ENCODE data around the gene PRCC.

Gene PRCC

GRCh38 chr1:156727492-156727891 lies 39.8 kb upstream of the PRCC start:
- CTCF ChIA-PET, result interaction anchor here (0.8 to 8.2 kb wide), 31 partner anchors 9 to 163 kb away, joined by 3 to 345 read pairs (median 16); partner anchors contain the start of genes BCAN, CRABP2, HAPLN2 and HDGF
- DNase-seq (ENCODE audit: extremely low spot score), result no peak
- POLR2A ChIA-PET, result interaction anchor here (1.6 to 2.0 kb wide), 2 partner anchors 13 to 132 kb away, joined by 6 to 11 read pairs; partner anchors contain the start of gene MRPL24
- TF ChIP-seq CTCF (IDR thresholded peaks at IDR 0.05; ENCODE audit: control extremely low read depth, extremely low read depth, low read depth, missing control alignments), result no peak

GRCh38 chr1:156727926-156728598 lies 39.3 kb upstream of the PRCC start, which contains the start of gene METTL25B:
Gene METTL25B (plus strand): TSS chr1:156728469. CDS start chr1:156729105, 636 bp downstream.
- POLR2A ChIA-PET, result interaction anchor here (0.5 to 2.0 kb wide), 6 partner anchors 12 to 132 kb away, joined by 4 to 11 read pairs (median 4); partner anchors contain the start of gene MRPL24
- CTCF ChIA-PET, result interaction anchor here (0.8 to 8.2 kb wide), 21 partner anchors 8 to 163 kb away, joined by 3 to 345 read pairs (median 18); partner anchors contain the start of genes CRABP2, HAPLN2, HDGF and INSRR
- peak; percentile 83 for DNase-seq (ENCODE audit: extremely low spot score)
- no peak for TF ChIP-seq CTCF (IDR thresholded peaks at IDR 0.05; ENCODE audit: control extremely low read depth, extremely low read depth, low read depth, missing control alignments)

- ChIA-PET POLR2A (interaction anchor here (0.5 to 2.0 kb wide), 7 partner anchors 11 to 131 kb away, joined by 3 to 11 read pairs (median 4); partner anchors contain the start of gene MRPL24), CTCF (interaction anchor here (1.1 to 8.2 kb wide), 17 partner anchors 8 to 162 kb away, joined by 3 to 345 read pairs (median 54); partner anchors contain the start of genes CRABP2, HDGF, INSRR and MRPL24)
- no peak for TF ChIP-seq CTCF (IDR thresholded peaks at IDR 0.05; ENCODE audit: control extremely low read depth, extremely low read depth, low read depth, missing control alignments)
- DNase-seq (ENCODE audit: extremely low spot score), result peak; percentile 94
Measured at GRCh38 chr1:156728599-156729462, 38.5 kb upstream of the PRCC start, which contains the start of gene ISG20L2. Gene ISG20L2 (minus strand): TSS chr1:156728766. CDS start chr1:156727652, 1,114 bp downstream.

- DNase-seq (ENCODE audit: extremely low spot score), result no peak
- CTCF ChIA-PET, result interaction anchor here (0.9 to 4.6 kb wide), 3 partner anchors 8 to 28 kb away, joined by 3 to 24 read pairs (median 3); partner anchors contain the start of gene CRABP2
- no peak for TF ChIP-seq CTCF (IDR thresholded peaks at IDR 0.05; ENCODE audit: control extremely low read depth, extremely low read depth, low read depth, missing control alignments)
- POLR2A ChIA-PET, result interaction anchor here (0.5 to 0.6 kb wide), 3 partner anchors 8 to 128 kb away, joined by 4 to 6 read pairs (median 5); no protein-coding TSS in a partner anchor
Measured at GRCh38 chr1:156733989-156734584, 33.2 kb upstream of the PRCC start.

- ChIA-PET POLR2A (no interaction called here), CTCF (interaction anchor here (1.5 to 5.3 kb wide), 2 partner anchors 11 to 49 kb away, joined by 5 to 64 read pairs; partner anchors contain the start of genes ISG20L2 and METTL25B)
- DNase-seq (ENCODE audit: extremely low spot score), result no peak
- no peak for TF ChIP-seq CTCF (IDR thresholded peaks at IDR 0.05; ENCODE audit: control extremely low read depth, extremely low read depth, low read depth, missing control alignments)
Measured at GRCh38 chr1:156738407-156738806, 28.9 kb upstream of the PRCC start.

Measured in GM10248 (cell line).